Choroid plexus epithelial cell (primary cell): Measurements from ENCODE around the gene MKX.

Experiments
- DNase-seq: peaks from one replicate; pipeline ENCODE4 v3.0.0-alpha.2; 2010; ENCODE audit warnings: low read depth
- H3K4me3 ChIP-seq: 2 replicates; pipeline ENCODE4 v1.5.1; 2011; ENCODE audit warnings: low read depth, mild to moderate bottlenecking, control low read depth, low read length, moderate library complexity
- CTCF ChIP-seq: conservative IDR thresholded peaks from 2 replicates; pipeline ENCODE4 v1.5.1; 2011; ENCODE audit warnings: low read depth, mild to moderate bottlenecking, control low read depth, inconsistent platforms, low read length, moderate library complexity

MKX gene

GRCh38 chr10:27626890-27627289 is 118.7 kb downstream of the MKX start:
- no peak for DNase-seq
- TF ChIP-seq CTCF: no peak
- no peak overlapping the region for H3K4me3 ChIP-seq

- TF ChIP-seq CTCF: no peak
- no peak overlapping the region for H3K4me3 ChIP-seq
- DNase-seq: no peak
Measured at GRCh38 chr10:27625452-27626211, 120.0 kb downstream of the MKX start.

GRCh38 chr10:27624941-27625340 is 120.7 kb downstream of the MKX start:
- TF ChIP-seq CTCF: no peak
- DNase-seq: no peak
- no peak overlapping the region for H3K4me3 ChIP-seq
